HG03439 (cell line): Measurements from ENCODE around the gene ATOSA.
A peak's percentile ranks its signal among the peaks of the same experiment; 100 is the strongest.

Experiments
- ATAC-seq: cut with Tn5 transposase; IDR thresholded peaks from one replicate; pipeline ENCODE4 v1.9.1; 2021; ENCODE audit warnings: mild to moderate bottlenecking, moderate library complexity; ENCODE audit not compliant: unreplicated experiment

The ATOSA gene, protein sequence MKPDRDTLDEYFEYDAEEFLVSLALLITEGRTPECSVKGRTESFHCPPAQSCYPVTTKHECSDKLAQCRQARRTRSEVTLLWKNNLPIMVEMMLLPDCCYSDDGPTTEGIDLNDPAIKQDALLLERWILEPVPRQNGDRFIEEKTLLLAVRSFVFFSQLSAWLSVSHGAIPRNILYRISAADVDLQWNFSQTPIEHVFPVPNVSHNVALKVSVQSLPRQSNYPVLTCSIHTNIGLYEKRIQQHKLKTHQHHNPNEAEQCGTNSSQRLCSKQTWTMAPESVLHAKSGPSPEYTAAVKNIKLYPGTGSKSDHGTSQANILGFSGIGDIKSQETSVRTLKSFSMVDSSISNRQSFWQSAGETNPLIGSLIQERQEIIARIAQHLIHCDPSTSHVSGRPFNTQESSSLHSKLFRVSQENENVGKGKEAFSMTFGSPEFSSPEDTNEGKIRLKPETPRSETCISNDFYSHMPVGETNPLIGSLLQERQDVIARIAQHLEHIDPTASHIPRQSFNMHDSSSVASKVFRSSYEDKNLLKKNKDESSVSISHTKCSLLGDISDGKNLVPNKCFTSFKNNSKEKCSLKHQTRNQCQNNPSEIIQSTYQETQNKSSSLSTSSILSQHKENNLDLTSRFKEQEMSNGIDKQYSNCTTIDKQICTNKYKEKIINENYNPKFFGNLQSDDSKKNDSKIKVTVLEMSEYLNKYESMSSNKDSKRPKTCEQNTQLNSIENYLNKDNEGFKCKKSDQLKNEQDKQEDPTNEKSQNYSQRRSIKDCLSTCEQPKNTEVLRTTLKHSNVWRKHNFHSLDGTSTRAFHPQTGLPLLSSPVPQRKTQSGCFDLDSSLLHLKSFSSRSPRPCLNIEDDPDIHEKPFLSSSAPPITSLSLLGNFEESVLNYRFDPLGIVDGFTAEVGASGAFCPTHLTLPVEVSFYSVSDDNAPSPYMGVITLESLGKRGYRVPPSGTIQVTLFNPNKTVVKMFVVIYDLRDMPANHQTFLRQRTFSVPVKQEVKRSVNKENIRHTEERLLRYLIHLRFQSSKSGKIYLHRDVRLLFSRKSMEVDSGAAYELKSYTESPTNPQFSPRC

DNA sequence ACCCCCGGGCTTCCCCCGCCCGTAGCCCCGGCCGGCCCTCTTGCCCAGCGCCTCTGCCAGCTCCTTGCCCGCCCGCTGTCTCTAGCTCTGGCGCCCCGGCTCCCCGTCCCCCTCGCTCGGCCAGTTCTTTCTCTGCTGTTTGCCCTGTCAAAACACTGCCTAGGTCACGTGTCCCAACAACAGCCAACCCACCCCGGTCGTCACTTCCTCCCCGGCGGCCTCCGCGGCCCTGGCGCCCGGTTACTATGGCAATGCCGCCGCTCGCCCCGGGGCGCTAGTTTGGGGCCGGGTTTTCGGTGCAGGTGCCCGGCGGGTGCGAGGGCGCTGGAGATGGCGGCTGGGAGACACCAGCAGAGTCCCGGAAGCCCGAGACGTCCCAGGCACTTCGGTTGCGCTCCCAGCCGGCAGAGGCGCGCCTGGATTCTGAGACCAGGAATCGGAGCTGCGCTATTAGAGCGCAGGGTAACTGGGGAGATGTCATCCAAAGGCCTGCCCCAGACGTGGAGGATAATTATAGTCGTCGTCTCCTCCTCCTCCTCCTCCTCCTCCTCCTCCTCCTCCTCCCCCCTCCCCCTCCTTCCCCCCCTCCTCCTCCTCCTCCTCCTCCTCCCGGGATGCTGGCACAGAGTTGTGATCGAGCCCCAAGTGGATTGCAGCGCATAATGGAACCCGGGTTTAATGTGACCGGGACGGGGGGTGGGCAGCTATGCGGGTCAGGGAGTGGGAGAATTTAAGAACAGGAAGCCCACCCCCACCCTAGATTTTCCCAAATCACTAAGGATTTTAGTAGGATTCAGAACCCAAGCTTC, at the start of gene ATOSA:
Gene ATOSA, minus strand, starts transcription at position 157 of the 809 bp plus-strand sequence. CDS start 1,367 bp downstream, outside the sequence.
- ATAC-seq: peak; percentile 75

DNA sequence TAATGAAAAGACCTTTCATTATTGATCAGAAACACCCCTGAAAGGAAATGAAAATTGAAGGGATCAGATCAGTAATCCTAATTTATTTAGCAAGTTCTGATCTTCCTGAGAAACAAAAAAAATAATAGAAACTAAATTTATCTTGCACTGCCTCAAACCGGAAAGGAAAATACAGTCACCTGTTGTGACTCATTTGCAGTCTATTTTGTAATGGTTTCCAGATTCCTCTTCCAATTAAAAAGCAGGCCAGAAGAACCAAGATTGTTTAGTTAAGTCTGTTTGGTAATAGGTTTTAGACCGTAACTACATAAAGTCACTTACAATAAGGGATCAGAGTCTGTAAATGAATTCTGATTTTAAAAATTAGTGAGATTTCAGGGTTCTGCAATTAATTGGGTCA, 49.7 kb upstream of the ATOSA start:
- ATAC-seq: no peak

DNA sequence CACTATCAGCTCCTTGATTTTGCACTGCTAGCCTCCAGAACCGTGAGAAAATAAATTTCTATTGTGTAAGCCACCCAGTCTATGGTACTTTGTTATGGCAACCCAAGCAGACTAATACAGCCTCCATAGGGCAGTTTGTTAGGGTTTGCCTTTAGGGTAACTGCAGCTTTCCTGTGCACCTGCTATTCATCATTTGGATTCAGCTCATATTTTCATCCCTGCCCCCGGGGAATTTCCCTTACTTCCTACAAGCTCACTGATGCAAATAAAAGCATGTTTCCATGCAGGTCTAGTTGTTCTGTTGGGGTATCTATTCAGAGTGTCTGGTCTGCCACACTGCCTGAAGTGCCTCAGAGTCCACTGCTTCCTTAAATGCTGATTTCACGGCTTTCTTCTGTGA, 48.6 kb upstream of the ATOSA start:
- ATAC-seq: no peak

DNA sequence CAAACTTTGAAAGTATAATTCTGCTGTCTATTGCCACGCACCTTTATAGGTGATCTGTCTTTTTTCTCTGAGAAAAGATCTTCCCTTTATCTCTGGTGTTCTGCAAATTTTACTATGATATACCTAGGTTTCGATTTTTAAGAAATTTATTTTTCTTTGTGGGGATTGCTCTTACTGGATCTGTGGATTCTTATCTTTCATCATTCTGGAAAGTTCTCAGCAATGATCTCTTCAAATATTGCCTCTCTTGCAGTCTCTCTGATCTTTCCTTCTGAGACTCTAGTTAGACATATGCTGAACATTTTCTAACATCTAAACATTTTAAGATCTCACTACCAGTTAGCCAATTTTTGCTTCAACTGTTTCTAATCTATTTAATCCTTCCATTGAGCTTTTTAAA, 47.0 kb upstream of the ATOSA start:
- ATAC-seq: no peak

DNA sequence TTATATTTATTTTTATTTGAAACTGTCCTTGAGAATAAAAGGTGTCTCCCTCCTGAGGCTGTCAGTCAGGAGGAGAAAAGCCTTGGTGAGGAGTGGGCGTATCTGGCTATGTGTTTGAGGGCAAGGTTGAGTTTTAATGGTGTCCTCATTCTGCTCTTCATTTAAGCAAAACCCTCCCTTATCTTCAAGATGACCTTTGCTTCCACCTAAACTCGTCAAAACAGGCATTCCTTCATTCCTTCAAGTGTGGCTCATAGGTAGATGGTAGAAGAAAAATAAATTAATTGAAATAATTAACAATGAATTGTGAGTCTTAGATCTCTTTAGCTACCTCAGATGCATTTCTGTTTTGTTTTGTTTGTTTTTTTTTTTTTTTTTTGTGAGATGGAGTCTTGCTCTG, 39.4 kb upstream of the ATOSA start:
- ATAC-seq: no peak

DNA sequence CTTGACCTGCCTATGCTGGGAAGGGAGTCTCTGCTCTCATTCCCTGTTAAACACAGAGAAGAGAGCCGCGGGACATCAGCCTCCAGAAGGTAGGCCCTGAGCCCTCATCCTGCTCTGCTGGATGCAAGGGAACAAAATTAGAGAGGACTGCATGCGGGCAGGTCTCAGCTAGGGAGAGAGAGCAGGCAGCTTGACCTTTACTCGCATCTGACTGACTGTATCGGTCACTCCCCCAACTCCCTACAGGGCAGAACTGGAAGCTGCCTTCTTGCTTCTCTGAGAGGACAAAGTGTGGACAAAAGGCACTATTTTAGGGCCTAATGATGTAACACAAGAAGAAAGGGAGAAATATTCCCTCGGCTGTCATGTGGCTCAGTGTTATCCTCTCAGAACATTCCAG, 38.7 kb upstream of the ATOSA start:
- no peak for ATAC-seq

DNA sequence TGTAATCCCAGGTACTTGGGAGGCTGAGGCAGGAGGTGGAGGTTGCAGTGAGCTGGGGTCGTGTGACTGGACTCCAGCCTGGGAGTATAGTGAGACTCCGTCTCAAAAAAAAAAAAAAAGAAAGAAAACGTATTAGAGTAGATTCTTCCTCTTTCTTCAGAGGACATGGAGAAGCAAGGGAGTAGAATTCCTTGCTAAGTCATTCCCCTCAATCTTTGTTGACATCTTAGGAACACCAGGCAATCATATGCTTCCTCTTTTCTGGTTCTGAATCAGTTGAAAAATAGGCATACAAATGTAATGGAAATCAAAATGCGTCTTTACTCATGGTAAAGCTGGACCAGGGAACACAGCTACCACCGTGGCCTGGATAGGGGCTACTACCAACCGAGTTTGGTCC, 38.3 kb upstream of the ATOSA start:
- no peak for ATAC-seq

DNA sequence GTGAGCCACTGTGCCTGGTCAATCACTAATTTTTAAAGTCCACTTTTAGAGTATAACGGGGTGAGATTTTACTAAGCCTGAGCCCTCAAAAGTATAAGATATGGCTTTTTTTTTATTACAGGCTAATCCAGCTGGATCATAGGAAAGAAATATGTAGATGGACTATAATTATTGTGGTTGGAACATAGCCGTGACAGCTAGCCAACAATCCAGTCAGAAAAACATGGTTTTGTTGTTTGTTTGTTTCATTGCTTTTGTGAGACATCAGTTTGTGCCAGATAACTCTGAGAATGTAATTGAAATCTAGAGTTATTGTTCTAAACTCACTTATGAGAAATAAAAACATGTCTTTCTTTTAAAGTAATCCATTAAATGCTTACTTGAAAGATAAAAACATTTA, 37.3 kb upstream of the ATOSA start:
- ATAC-seq: no peak

DNA sequence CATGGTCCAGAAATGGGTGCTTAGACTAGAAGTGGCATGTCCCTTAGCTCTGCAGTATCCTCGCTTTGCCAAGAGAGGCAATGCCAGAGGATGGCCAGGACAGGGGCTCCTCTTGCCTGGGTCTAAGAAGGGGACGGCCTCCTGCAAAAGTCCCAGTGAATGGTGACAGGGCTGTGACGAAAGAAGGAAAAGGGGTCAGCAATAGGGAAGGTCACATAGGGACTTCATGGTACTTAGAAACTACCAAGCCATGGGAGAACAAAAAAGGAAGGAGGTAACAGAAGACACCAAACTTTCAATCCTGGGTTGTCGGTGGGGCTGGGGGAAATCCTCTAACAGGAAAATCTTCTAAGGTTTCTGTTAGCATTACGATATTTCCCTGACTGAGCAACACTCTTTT, 36.2 kb upstream of the ATOSA start:
- no peak for ATAC-seq

DNA sequence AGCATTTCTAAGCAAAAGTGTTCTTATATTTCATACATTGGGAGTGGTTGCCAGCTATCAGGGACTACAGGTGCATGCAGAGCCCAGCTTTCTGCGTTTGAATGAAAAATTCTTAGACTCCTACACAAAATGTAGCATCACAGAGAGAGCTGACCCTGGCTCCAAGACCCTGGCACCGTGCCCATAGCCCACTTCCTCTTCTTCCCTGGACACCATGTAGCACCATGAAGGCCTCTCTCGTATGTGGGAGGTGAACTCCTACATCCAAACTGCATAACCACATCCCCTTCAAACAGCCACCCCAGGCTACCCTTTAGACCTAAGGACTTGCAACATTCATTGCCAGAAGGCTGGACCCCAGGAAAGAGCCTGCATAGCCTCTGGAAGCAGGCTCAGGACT, 35.8 kb upstream of the ATOSA start:
- ATAC-seq: no peak

DNA sequence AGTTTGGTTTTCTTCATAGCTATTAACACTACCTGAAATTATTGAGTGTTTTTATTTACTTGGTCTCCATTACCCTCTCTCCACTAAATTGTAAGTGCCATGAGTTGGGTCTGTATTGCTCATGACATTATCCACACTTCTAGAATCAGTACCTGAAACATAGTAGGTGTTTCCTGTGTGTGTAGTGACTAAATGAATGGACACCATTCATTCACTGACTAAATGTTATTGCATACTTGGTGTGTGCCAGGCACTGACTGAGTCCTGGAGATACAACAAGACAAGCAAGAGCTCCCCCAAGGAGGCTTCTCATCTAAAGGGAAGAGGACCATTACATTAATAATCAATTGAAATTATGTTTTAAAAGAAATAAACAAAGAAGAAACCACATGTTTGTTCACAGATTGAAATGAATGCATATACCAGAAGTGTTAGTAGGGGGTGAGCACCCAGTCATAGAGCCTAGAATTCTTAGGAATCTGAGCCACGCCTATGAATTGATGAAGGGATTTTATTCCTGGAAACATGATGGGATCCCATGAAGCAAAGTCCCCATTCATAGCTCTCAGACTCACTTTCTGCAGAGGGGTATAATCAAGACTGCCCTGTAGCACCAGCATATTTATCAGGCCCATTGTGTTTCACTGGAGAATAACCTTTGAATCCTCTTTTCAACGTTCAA, 31.7 kb upstream of the ATOSA start:
- ATAC-seq: no peak

DNA sequence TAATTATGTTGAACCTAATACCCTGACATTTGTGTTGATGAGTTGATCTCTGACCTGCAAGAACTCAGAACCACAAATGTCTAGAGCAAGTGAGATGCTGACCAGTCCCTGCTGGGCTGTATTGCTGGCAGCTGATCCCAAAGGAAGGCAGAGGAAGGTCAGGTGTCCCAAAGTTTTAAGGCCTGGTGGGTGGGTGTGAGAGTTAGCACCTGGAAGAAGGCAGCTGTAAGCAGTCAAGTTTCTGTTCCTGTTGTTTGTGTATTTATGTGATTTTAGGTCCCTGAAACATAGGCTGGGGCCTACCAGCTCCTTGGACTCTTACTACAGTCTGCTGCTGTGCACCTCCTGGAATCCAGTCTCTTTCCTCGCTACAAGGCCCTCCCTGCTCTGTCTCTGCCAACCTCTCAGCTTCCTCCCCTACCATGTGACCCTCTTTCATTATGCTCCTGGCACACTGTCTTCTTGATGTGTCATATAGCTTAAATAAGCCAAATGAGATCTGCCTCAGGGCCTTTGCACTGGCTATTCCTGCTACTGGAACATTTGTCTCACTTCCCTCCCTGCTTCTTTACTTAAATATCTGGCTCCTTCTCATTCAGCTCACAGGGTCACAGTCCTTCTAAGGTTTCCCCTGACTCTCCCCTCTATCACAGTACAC, 31.0 kb upstream of the ATOSA start:
- peak; percentile 26 for ATAC-seq

DNA sequence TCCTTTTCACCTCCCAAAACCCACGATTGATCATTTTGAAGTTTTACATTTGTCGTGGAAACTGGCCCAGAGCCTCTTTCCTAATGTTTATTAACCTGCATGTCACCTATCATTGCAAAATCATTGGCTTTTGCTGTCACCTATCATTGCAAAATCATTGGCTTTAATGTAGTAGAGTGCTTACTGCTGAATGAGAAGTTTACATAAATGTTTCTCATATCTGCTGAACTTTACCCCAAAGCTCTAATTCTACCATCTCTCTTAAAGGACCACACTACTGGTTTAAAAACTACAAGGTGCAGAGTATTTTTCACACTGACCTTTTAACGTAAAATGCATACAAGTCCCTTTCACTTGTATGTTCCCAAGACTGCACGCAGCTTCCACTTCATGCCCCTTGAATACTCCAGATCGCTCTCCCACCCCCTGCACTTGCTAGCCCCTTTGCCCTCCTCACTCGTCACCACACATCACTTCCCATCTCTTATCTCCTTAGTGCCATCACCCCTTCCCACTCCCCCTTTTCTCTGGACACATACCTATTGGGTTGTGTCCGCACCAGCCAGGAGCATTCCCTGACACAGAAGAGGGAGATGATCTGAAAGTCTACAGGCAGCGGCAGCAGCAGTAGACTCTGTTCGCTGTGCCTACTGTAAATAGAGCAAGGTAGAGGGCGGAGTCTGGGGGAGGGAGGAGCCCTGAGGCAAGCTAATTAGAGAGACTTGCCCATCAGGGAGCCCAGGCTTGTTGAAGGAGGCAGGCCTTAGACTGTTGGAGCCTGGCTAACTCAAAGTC, 30.2 kb upstream of the ATOSA start:
- peak; percentile 79 for ATAC-seq

DNA sequence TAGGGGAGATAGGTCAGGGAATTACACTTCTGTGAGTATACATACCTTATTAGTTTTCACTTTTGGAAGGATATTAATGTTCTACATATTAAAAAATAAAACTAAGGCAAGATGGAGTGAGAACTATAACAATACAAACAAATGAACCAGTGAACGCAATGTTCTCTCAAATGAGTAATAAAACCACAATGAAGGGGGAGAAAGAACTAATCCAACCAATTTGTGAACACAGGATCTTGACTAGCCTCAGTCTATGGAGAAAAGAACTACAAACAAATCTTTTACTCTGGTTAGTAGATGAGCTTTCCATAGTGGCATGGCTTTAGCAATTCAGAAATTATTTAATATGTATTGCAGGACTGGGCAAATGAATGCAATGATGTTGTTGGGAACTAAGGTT, 26.9 kb upstream of the ATOSA start:
- no peak for ATAC-seq

DNA sequence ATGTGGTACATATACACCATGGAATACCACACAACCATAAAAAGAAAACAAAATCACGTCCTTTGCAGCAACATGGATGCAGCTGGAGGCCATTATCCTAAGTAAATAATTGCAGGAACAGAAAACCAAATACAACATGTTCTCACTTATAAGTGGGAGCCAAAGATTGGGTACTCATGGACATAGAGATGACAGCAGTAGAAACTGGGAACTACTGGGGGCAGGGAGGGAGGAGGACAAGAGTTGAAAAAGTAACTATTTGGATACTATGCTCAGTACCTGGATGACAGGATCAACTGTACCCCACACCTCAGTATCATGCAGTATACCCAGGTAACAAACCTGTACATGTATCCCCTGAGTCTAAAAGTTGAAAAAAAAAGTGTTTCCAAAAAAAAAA, 23.2 kb upstream of the ATOSA start:
- ATAC-seq: no peak

DNA sequence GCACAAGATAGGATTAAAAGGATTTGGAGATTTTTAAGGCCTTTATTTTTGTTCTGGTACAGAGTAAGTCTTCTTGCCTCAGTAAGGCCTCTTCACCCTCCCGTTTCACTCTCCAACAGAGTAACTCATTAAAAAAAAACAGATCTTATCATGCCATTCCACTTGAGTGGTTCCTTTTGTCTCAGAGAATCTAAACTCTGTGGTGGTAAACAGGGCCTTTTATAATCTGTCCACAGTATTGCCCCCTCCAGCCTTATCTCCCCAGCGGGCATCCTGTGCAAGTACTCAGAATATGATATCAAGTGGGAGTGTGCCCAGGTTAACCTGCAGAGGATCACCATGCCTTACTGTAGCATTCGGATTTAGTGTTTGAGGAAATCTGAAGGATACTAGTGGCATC, 20.3 kb upstream of the ATOSA start:
- ATAC-seq: no peak

DNA sequence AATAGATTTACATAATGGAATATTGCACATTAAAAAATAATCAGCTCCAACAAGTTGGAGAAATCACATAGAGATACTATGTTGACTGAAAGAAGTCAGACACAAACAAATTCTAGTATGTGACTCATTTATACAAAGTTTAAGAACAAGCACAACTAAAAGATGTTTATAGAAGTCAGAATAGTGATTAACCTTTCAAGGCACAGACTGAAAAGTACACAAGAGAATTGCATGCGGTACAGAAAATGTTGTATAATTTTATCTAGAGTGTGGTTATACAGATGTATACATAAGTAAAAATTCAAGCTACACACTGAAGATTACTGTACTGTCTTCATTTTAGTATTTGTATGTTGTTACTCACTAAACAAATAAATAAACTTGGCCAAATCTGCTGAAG, 19.3 kb upstream of the ATOSA start:
- ATAC-seq: no peak

DNA sequence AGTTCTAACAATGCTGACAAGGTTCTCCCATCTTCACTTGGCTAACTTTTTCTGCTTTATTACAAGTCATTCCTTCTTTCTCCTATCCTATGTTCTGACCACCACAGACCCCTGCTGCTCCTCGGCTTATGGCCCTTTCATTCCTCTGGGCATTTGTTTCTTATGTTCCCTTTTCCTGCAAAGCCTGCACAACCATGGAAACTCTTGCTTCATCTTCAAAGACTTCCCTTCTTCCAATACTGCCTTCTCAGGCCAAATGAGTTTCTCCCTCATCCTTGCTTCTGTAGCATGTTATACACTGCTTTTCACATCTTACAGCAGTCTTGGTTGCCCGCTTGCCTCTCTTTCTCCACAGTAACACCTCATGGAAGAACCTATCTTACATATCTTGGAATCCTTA, 17.9 kb upstream of the ATOSA start:
- no peak for ATAC-seq

DNA sequence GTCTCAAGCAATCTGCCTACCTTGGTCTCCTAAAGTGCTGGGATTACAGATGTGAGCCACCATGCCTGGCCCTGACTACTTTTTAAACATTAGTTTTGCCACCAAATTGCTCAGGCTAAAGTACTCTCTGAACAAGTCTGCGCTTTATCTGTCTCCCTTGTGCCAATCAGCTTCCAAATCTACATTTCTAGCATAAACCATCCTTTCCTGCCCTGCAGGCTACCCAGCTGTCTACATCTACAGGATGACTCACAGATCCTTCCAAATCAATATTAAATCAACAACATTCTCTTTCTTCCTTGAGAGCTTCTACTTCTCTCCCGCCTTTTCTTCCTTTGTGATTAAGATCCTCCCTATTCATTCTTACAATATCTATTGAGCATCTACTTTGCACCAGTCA, 16.0 kb upstream of the ATOSA start:
- no peak for ATAC-seq
